ENCODE data around the gene FAM107A.

Gene FAM107A

GRCh38 chr3:58564456-58565160, 12.6 kb downstream of the FAM107A start:
- Histone ChIP-seq H3K27ac (ENCODE audit: low read depth, low read length, poor library complexity, severe bottlenecking) (no peak overlapping the region), H3K27me3 (ENCODE audit: insufficient read depth, low read length) (peaks cover 4% of the 10 kb centered on the region; the same call in 1 of the 2 replicates), H2AFZ (ENCODE audit: low read length) (no peak overlapping the region), H3K9ac (ENCODE audit: low read length) (no peak overlapping the region), H3K4me2 (ENCODE audit: low read length) (no peak overlapping the region), H3K9me2 (ENCODE audit: low read depth, low read length) (no peaks in the 10 kb centered on the region), H4K20me1 (ENCODE audit: insufficient read depth, low read length) (no peaks in the 10 kb centered on the region), H3K4me3 (ENCODE audit: low read depth, low read length, poor library complexity, severe bottlenecking) (no peak overlapping the region), H3K9me3 (ENCODE audit: low read length) (no peaks in the 10 kb centered on the region), H3K4me1 (ENCODE audit: insufficient read depth, low read length, severe bottlenecking) (no peaks in the 10 kb centered on the region), H3K79me2 (ENCODE audit: insufficient read depth, low read length) (no peaks in the 10 kb centered on the region), H3K36me3 (ENCODE audit: insufficient read depth, low read length) (no peaks in the 10 kb centered on the region), H3F3A (ENCODE audit: insufficient read depth, low read length) (no peaks in the 10 kb centered on the region)
- TF ChIP-seq CTCF (IDR thresholded peaks at IDR 0.05; ENCODE audit: low read length): no peak
- no peak for TF ChIP-seq EZH2 (IDR thresholded peaks at IDR 0.05; ENCODE audit: borderline replicate concordance, low read length)

- no peak for TF ChIP-seq EZH2 (IDR thresholded peaks at IDR 0.05; ENCODE audit: borderline replicate concordance, low read length)
- no peak for TF ChIP-seq CTCF (IDR thresholded peaks at IDR 0.05; ENCODE audit: low read length)
- Histone ChIP-seq H3K9ac (ENCODE audit: low read length) (no peak overlapping the region), H3K4me2 (ENCODE audit: low read length) (no peak overlapping the region), H3K4me3 (ENCODE audit: low read depth, low read length, poor library complexity, severe bottlenecking) (no peak overlapping the region), H2AFZ (ENCODE audit: low read length) (no peak overlapping the region), H3F3A (ENCODE audit: insufficient read depth, low read length) (no peaks in the 10 kb centered on the region), H3K4me1 (ENCODE audit: insufficient read depth, low read length, severe bottlenecking) (no peaks in the 10 kb centered on the region), H3K27me3 (ENCODE audit: insufficient read depth, low read length) (no peaks in the 10 kb centered on the region), H3K9me3 (ENCODE audit: low read length) (no peaks in the 10 kb centered on the region), H3K9me2 (ENCODE audit: low read depth, low read length) (no peaks in the 10 kb centered on the region), H4K20me1 (ENCODE audit: insufficient read depth, low read length) (no peaks in the 10 kb centered on the region), H3K27ac (ENCODE audit: low read depth, low read length, poor library complexity, severe bottlenecking) (no peak overlapping the region), H3K36me3 (ENCODE audit: insufficient read depth, low read length) (no peaks in the 10 kb centered on the region), H3K79me2 (ENCODE audit: insufficient read depth, low read length) (no peaks in the 10 kb centered on the region)
Observed at GRCh38 chr3:58564054-58564453, 13.1 kb downstream of the FAM107A start.

- Histone ChIP-seq H3K4me3 (ENCODE audit: low read depth, low read length, poor library complexity, severe bottlenecking) (no peak overlapping the region), H3K36me3 (ENCODE audit: insufficient read depth, low read length) (no peaks in the 10 kb centered on the region), H3K27me3 (ENCODE audit: insufficient read depth, low read length) (no peaks in the 10 kb centered on the region), H3F3A (ENCODE audit: insufficient read depth, low read length) (no peaks in the 10 kb centered on the region), H2AFZ (ENCODE audit: low read length) (no peak overlapping the region), H4K20me1 (ENCODE audit: insufficient read depth, low read length) (no peaks in the 10 kb centered on the region), H3K9me3 (ENCODE audit: low read length) (no peaks in the 10 kb centered on the region), H3K79me2 (ENCODE audit: insufficient read depth, low read length) (no peaks in the 10 kb centered on the region), H3K4me2 (ENCODE audit: low read length) (no peak overlapping the region), H3K9ac (ENCODE audit: low read length) (no peak overlapping the region), H3K4me1 (ENCODE audit: insufficient read depth, low read length, severe bottlenecking) (no peaks in the 10 kb centered on the region), H3K27ac (ENCODE audit: low read depth, low read length, poor library complexity, severe bottlenecking) (no peak overlapping the region), H3K9me2 (ENCODE audit: low read depth, low read length) (no peaks in the 10 kb centered on the region)
- TF ChIP-seq CTCF (IDR thresholded peaks at IDR 0.05; ENCODE audit: low read length): no peak
- no peak for TF ChIP-seq EZH2 (IDR thresholded peaks at IDR 0.05; ENCODE audit: borderline replicate concordance, low read length)
Observed at GRCh38 chr3:58563386-58564035, 13.7 kb downstream of the FAM107A start.

Data from OCI-LY1 (cell line).